GM12801 (cell line): ENCODE results near the gene SDF2.

Experiments
- TF ChIP-seq, protein P1 (sequence below): IDR thresholded peaks from one replicate; pipeline ENCODE4 v1.5.1; 2011; ENCODE audit warnings: control low read depth; ENCODE audit not compliant: insufficient read length; ENCODE audit errors: extremely low read depth

SDF2 gene

DNA sequence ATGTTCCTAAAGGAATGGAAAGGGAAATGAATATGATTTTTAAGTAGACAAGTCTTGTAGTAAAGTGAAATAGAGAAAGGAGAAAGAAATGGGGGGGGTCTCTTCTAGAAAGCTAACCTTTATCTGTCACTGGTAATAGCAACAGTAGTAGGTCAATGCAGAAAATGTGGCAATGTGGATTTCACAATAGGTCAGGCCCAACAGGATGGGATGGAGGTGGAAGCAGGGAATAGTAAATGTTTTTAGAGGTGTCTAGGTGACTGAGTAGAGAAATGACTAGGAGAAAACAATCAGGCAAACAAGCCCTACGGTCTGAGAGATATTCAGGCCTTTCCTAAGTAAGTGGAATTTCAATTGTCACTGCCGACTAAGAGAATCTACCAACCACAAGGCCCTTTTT, 41.7 kb downstream of the SDF2 start:
- TF ChIP-seq, protein P1, sequence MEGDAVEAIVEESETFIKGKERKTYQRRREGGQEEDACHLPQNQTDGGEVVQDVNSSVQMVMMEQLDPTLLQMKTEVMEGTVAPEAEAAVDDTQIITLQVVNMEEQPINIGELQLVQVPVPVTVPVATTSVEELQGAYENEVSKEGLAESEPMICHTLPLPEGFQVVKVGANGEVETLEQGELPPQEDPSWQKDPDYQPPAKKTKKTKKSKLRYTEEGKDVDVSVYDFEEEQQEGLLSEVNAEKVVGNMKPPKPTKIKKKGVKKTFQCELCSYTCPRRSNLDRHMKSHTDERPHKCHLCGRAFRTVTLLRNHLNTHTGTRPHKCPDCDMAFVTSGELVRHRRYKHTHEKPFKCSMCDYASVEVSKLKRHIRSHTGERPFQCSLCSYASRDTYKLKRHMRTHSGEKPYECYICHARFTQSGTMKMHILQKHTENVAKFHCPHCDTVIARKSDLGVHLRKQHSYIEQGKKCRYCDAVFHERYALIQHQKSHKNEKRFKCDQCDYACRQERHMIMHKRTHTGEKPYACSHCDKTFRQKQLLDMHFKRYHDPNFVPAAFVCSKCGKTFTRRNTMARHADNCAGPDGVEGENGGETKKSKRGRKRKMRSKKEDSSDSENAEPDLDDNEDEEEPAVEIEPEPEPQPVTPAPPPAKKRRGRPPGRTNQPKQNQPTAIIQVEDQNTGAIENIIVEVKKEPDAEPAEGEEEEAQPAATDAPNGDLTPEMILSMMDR, result no peak

DNA sequence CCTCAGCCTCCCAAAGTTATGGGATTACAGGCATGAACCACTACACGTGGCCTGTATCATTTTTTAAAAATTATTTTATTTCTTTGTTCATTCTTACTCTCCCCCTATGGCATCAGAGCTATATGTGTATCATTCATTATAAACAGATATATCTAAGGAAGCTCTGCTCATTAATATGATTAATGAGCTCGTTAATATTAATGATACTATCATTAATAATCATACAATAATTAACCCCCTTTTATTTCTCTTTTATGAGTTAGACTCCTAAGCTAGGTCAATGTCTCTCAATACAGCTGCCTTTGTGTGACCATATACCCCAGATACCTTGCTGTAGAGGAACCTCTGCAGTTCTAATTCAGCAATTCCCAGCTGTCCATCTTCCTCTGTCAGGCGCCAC, 43.2 kb downstream of the SDF2 start:
- TF ChIP-seq, protein P1, result no peak

DNA sequence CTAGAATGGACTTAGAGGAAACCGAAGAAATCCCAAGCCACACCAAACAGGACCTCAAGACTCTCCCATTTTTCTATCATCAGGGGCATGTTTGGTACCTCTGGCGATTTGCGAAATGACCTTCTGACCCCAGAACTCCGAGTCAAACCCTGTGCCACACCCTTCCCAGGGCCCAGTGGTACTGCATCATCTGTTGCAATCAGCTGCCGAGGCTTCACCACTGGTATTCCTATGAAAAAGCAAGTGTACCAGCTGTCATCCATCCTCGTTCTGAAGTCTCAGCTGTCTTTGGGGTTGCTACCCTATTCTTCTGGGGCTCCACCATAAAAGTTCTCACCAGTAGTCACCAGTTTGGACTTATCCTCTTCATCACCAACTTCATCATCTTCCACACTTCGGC, 45.4 kb downstream of the SDF2 start:
- TF ChIP-seq, protein P1, result no peak

DNA sequence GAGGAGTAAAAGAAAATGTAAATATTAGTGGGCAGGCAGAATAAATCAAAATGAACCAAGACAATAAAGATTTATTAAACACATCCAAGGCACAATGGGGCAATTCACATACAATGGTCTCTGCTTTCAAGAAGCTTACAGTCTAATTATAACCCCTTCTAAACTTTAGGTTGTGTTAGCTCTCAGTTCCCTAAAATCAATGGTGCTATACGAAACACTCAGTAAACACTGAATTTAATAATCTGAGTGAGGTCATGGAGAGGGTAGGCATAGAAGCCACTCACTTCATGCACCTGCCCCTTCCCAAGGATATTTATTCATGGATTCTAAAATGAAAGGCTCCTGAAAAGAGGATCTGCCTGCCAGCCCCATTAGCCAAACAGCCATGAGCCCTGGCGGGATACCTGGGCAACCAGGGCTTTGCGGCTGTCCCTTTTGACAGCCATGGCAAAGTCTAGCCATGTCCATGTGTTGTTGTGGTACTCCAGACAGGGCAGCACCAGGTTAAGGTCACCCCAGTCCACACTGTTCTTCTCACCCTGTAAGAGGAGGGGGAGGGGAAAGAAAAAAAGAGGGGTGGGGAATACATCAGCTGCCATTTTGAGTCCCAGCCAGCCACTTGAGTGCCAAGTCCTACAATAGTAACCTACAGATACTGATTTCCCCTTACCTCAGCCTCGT, 46.3 kb downstream of the SDF2 start:
- TF ChIP-seq, protein P1, result no peak

DNA sequence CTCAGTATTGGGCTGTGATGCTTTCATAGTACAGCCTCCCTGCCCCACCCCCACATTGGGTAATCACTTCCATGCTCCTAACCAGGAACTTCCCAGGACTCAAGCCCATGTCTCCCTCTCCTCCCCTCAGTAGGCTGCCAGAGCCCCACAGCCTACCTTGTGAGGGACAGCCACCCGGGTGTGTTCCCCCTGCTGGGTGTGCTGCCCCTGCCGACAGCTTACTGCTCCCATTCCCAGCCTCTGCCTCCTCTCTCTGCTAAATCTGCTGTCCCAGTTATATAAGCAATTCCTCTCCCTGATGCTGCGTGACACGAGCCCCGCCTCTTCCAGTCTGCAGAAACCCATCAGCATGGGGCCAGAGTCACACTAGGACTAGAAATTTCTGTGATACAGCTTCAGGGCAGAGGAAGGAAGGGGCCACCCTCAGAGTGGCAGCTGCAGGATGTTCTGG, 47.8 kb downstream of the SDF2 start, which contains the start of gene RSKR:
TSS of gene RSKR (minus strand) at position 255 of the 451 bp plus-strand sequence. CDS start at position 231, 24 bp downstream.
- TF ChIP-seq, protein P1, result no peak

DNA sequence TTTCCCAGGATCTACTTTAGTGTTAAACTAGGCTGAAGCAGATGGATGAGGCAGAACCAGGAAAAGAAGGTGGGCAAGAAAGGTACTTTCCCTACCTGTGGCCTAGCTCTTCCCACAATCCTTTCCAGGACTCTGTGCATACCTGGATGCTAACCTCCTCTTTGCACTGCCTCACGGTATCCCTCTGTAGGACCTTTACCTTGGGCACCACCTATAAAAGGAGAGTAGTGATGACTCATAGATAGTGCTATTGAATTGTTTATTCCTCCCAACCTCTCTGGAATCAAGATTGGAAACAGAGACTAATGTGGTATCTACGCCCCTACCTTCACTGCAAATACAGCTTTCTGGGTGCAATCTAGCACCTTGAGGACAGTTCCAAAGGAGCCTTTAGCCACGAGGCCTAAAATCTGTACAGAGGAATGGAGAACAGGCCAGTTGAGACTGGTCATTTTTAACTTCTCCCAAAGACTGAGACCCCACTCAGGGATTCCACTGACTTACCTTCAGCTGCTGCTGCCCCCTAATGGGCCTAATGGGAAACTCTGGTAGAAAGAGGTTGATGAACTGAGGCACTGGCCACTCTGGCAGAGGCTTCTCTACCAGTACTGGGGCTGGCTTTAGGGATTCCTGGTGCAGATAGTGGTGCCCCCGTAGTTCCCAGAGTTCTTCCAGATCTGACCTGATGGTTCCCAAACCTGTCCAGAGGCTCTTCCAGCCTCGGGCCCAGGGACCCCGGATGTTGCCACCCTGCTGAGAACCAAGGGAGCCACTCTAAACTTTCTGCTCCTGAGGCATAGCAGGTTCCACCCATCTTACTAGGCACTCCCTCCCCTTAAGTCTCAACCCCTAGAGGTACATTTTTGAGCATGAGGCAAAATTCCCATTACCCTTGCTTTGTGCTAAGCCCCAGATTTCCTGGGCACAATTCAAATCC, 48.5 kb downstream of the SDF2 start:
- TF ChIP-seq, protein P1, result no peak

DNA sequence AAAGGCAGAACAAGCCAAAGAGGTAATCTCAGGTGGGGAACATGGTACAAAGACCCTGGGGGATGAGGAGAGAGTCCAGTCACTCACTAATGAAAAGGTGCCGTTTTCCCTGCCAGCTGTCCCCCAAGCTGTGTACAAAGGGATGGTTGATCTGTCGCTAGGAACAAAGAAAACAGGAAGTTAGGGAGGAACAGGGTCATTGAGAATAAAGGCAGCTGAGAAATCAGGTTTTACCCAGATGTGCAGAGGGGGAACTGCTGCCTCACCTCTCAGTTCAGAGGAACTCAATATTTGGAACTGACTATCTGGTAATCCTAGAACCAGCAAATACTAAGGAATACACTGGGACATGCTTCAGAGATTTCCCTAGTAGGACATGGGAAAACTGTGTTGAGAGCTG, 49.2 kb downstream of the SDF2 start:
- TF ChIP-seq, protein P1, result no peak
